Measurements from ENCODE around the gene CNDP1. TPM values are rescaled to one million over a fixed set of nuclear protein-coding genes. Genes with fewer than 3 reads are reported as not detected.

The CNDP1 gene
- total and polyA plus RNA-seq, 4 donors: 0.61 to 2.4 (median 1.2) TPM

Other genes with a start within 250 kb of the CNDP1 start
- gene CYB5A, start 242.5 kb upstream of the CNDP1 start, total RNA-seq: 10 to 100 TPM; 36.2 to 95.7 TPM
- gene CYB5A, start 242.5 kb upstream of the CNDP1 start, polyA plus RNA-seq (ENCODE audit: insufficient read length in 2 of 2): 10 to 100 TPM; 61.7 to 65.1 TPM
- not detected for gene C18orf63, start 218.7 kb upstream of the CNDP1 start, total RNA-seq
- not detected for gene C18orf63, start 218.7 kb upstream of the CNDP1 start, polyA plus RNA-seq (ENCODE audit: insufficient read length in 2 of 2)
- 10 to 100 TPM; 16.2 to 19.0 TPM for gene DIPK1C, start 77.2 kb upstream of the CNDP1 start, total RNA-seq
- 10 to 100 TPM; 47.4 to 57.2 TPM for gene DIPK1C, start 77.2 kb upstream of the CNDP1 start, polyA plus RNA-seq (ENCODE audit: insufficient read length in 2 of 2)
- 10 to 100 TPM; 66.4 to 71.5 TPM for gene CNDP2, start 38.1 kb upstream of the CNDP1 start, total RNA-seq
- 100 to 1,000 TPM; 125 to 135 TPM for gene CNDP2, start 38.1 kb upstream of the CNDP1 start, polyA plus RNA-seq (ENCODE audit: insufficient read length in 2 of 2)
- 10 to 100 TPM; 18.1 to 22.8 TPM for gene ZNF407, start 63.4 kb downstream of the CNDP1 start, total RNA-seq
- gene ZNF407, start 63.4 kb downstream of the CNDP1 start, polyA plus RNA-seq (ENCODE audit: insufficient read length in 2 of 2): 1 to 10 TPM; 7.9 to 8.4 TPM